GM12874 (cell line): Measurements from ENCODE around the gene KCND2.
A peak's percentile ranks its signal among the peaks of the same experiment; 100 is the strongest.

Experiments used
- CTCF ChIP-seq: IDR thresholded peaks from 2 replicates; pipeline ENCODE4 v1.5.1; 2011; ENCODE audit warnings: low read depth, mild to moderate bottlenecking, control low read depth, low read length, moderate library complexity; ENCODE audit not compliant: insufficient read depth

KCND2 gene

GRCh38 chr7:120783273-120783672, 510.3 kb downstream of the KCND2 start:
- TF ChIP-seq CTCF, result no peak

- no peak for TF ChIP-seq CTCF
Measured at GRCh38 chr7:120783721-120784120, 510.7 kb downstream of the KCND2 start.

GRCh38 chr7:120785095-120785494, 512.1 kb downstream of the KCND2 start:
- TF ChIP-seq CTCF, result no peak

- TF ChIP-seq CTCF, result peak; percentile 95
Measured at GRCh38 chr7:120792091-120792860, 519.3 kb downstream of the KCND2 start.

GRCh38 chr7:120792861-120793130, 519.8 kb downstream of the KCND2 start:
- no peak for TF ChIP-seq CTCF

- no peak for TF ChIP-seq CTCF
Measured at GRCh38 chr7:120793213-120793936, 520.4 kb downstream of the KCND2 start.

- no peak for TF ChIP-seq CTCF
Measured at GRCh38 chr7:120794106-120794729, 521.2 kb downstream of the KCND2 start.
